NCI-H146 treated with DMSO at 0.1 percent for 48 hours (cell line): Measurements from ENCODE around the gene ATRN.

Experiments
- DNase-seq: peaks from one replicate; lab custom pipeline; 2025; ENCODE audit not compliant: unreplicated experiment; lab: John Stamatoyannopoulos, UW

Gene ATRN

GRCh38 chr20:3673221-3674070, 202.6 kb downstream of the ATRN start:
- no peak for DNase-seq

- no peak for DNase-seq
These were observed 203.6 kb downstream of the ATRN start for GRCh38 chr20:3674447-3674846.

DNA sequence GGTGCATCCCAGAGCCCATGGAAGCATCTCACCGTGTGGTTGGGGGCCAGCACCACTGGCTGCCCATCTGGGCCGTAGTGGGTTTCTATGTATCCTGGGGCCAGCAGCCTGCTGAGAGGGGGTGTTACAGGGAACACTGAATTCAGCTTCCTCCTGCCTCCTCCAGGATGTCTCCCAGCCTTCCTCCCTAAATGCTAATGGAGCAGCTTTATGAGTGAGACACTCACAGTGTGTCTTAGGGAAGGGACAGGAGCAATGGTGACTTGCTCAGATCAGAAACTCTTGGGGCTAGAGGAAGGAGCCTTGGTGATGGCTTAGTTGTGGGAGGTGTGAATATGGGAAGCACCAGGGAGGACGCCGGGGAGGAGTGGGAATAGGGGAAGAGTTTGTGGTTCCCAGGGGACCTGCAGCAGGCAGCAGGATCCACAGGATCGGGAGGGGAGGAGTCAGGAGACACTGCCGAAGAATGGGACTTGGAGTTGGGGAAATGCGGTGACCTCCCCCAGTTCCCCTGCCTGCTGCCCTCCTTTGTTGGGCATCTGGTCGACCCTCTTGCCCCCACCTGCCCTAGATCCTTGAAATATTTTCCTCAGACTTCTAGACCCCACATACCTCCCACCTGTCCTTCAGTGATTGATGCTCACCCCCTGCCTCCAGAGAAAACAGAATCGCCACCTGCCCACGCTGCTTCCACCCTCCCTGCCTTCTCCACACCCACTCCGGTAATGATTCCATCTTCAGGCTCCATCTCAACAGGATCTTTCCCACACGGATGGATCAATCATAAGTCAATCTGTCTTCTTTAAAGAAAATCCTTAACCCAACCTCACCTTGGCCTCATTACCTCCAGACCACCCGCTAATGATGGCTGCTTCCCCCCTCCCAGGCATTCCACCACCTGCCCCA, 204.4 kb downstream of the ATRN start:
- DNase-seq: no peak

DNA sequence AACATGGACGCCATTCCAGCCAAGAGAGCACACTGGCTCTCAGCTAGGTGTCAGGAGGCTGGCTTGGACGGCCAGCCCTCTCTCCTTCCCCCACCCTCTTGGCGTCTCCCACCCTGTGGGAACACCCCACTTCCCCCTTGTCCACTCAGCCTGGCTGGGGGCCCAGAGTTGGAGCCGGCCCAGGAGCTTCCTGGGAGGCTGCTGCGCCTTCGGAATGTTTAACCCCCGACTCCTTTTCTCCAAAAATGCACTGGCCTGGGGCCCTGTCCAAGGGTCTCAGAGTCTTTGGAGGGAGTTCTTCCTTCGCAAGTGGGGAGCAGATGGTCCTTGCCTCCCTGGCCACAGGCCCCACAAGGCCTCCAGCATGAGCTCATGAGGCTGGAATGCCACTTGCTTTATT, 206.9 kb downstream of the ATRN start:
- no peak for DNase-seq

GRCh38 chr20:3678198-3678597, 207.4 kb downstream of the ATRN start:
- no peak for DNase-seq

- no peak for DNase-seq
These were observed 208.3 kb downstream of the ATRN start for GRCh38 chr20:3678856-3679720.

DNA sequence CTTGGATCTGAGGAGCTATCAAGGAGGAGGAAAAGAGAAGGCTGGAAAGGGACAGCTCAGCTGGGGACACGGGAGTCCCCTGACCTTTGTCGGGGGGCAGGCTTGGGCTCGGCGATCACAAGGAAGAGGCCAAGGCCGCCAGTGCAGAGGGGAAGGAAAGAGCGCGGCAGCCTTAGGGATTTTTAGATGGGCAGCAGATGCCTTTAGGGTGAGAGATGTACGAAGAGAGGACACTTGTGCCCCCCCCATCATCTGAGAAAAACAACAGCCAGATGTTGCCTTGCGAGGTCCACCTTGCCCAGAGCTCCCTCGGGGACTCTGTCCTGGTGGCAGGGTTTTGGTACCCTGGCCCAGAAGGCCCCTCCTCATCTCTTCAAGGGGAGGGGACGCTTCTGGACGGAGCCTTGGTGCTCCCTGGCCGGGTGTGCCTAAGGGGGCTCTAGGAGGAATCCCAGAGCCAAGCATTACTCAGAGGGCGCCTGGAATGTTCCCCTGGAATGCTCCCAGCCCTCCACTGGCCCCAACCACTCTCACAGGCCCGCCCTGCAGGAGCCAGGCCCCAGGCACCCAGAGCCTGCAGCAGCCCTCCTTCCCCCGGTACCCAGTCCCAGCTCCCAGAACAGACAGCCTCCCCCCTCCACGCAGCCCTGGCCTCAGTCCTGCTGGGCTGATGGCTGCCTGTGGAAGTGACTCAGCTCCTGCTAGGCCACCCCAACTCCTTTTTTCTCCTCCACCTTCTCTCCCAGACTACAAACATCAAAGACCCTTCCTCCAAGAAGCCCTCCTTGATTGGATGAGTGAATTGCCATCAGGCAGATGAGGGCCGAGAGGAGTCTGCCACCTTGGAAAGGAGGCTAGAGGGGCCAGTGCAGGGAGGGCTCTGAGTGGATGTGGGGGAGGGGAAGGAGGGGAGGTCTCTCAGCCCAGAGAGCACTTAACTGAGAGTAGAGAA, 209.2 kb downstream of the ATRN start:
- no peak for DNase-seq

GRCh38 chr20:3680701-3681351, 210.0 kb downstream of the ATRN start:
- DNase-seq: no peak

DNA sequence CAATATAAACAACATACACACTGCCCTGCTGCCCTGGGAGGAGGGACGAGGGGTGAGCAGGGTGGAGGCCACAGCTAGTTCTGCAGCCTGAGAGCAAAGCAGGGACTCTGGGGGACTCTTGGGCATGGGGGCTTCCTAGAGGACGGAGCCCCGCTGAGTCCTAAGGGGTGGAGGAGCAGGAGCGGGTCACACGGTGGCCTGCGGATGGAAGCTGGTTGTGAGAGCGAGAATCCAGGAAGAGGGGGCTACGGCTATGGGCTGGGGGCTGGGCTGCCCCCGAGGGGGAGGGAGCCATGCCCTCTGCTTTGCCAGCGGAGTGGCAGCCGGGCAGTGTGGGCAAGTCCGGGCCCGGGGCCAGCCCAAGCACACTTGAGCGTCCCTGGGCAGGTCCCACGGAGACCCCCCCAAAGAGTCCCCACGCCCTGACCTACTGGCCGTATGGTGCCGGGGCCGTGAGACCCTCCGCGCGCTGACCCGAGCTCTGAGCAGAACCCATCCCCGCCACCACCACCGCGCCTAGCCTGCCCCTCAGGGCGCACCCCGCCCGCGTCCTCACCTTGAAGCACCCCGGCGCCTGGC, 210.6 kb downstream of the ATRN start:
- DNase-seq: no peak

GRCh38 chr20:3681931-3682781, 211.3 kb downstream of the ATRN start, which contains the start of gene ADAM33:
TSS of gene ADAM33 (minus strand) at chr20:3682010. CDS start at chr20:3682004, 6 bp downstream.
- DNase-seq: no peak

DNA sequence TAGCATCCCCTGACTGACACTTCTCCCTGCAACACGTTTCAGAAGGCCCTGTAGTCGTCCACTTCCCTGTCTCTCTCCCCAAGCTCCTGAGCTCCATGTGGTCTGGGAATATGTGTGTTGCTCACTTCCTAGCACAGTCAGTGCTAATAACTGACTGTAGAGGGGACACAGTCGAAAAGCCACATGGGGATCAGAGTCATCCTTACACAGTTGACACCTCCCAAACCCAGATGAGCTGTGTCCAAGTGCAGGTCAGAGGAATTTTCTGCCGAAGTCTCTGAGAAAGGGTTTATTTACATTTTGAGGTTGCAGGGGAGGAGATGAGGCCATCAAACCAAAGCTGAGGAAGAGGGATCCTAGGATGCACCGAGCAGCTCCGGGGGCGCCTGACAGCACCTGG, 214.5 kb downstream of the ATRN start:
- DNase-seq: no peak

- no peak for DNase-seq
These were observed 215.6 kb downstream of the ATRN start for GRCh38 chr20:3686421-3686820.

DNA sequence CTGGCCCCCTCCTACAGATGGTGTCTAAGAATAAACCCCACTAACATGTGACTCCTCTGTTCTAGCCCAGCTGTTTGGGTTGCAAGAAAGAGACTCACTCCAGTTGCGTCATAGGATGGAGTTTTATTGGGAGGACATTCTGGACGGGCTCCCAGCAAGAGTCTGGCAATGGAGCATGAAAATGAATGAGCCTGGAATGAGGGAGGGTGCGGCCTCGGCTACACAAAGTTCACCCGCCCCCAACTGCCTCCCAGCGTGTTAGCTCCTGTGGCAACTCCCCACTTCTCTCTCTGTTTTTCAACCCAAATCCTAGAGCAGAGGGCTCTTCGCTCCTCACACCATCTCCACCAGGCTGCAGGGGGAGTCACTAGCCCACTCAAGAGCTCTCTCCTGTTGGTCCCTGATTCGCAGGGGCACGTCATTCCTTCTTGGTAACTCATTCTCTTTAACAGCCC, 216.1 kb downstream of the ATRN start:
- DNase-seq: no peak

DNA sequence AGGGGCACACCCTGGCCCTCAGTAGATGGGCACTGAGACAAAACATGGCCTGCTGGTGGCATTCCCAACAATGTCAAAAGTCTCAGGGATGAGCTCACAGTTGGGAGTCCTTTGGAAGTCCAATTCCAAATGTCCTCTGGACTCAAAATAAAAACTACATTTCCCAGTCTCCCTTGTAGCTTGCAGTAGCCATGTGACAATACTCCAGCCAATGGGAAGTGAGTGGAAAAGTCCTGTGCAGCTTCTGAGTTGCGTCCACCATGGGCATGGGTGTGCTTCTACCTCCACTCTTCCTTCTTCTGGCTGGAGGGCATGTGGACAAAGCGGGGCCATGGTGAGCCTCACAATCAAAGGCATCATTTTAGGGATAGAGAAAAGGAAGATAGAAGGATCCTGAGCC, 216.8 kb downstream of the ATRN start:
- DNase-seq: no peak

DNA sequence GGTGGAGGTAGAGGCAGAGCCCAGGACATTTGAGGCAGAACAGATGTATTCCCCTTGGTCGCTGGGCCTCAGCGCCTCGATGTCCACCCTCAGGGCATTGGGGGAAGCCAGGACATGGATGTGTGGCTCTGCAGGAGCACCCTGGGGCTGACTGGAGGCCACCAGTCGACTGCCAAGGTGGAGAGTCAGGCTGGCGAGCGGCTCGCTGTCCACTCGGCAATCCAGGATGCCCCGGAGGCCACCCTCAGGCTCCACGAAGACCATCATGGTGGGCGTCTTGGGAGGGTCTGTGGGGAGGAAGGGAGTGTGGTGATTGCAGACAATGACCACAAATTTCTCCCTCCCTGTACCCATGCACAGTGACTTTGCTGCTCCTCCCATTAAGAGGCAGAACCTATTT, 219.2 kb downstream of the ATRN start:
- DNase-seq: no peak

DNA sequence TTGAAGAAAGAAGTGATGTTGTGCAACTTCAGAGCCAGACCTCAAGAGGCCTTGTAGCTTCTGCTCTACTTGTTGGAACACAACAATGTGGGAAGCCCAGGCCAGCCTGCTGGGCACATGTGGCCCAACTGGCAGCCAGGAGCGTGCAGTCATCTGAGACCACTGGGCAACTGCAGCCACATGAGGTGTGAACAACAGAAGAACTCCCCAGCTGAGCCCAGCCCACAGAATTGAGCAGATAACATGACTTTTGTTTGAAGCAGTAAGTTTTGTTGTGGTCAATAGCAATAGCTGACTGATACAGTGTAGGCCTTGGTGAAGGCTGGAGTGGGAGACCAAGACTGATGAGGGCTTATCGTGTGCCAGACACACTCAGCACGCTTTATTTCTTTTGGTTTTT, 219.6 kb downstream of the ATRN start:
- DNase-seq: no peak

- DNase-seq: no peak
These were observed 220.5 kb downstream of the ATRN start for GRCh38 chr20:3691306-3691705.

- no peak for DNase-seq
These were observed 221.1 kb downstream of the ATRN start for GRCh38 chr20:3691897-3692296.
